ENCODE results near the gene TOM1L1. TPM values are rescaled to one million over a fixed set of nuclear protein-coding genes. Genes with fewer than 3 reads are reported as not detected.

TOM1L1 gene
- total RNA-seq, 1 donor from 2014 or later, result 76.0 TPM

GRCh38 chr17:54937426-54937825, 36.8 kb downstream of the TOM1L1 start:
- Histone ChIP-seq H3K27me3 (ENCODE audit: control insufficient read depth, insufficient read depth, low read length) (no peaks in the 10 kb centered on the region), H3K36me3 (ENCODE audit: control insufficient read depth, insufficient read depth, low read length) (no peaks in the 10 kb centered on the region), H3K4me3 (ENCODE audit: low read depth, low read length) (no peak overlapping the region)
- no peak for DNase-seq (ENCODE audit: low read depth)
- no peak for TF ChIP-seq CTCF (IDR thresholded peaks at IDR 0.05; ENCODE audit: insufficient read depth, low read length, poor library complexity, severe bottlenecking)

- no peak for TF ChIP-seq CTCF (IDR thresholded peaks at IDR 0.05; ENCODE audit: insufficient read depth, low read length, poor library complexity, severe bottlenecking)
These were observed 40.6 kb downstream of the TOM1L1 start for GRCh38 chr17:54941285-54941684.

GRCh38 chr17:54944796-54945195, 44.1 kb downstream of the TOM1L1 start:
- DNase-seq (ENCODE audit: low read depth), result no peak
- peaks cover 2% of the 10 kb centered on the region for H3K36me3 ChIP-seq (ENCODE audit: control insufficient read depth, insufficient read depth, low read length)
- H3K4me3 ChIP-seq (ENCODE audit: low read depth, low read length), result no peak overlapping the region
- TF ChIP-seq CTCF (IDR thresholded peaks at IDR 0.05; ENCODE audit: insufficient read depth, low read length, poor library complexity, severe bottlenecking), result no peak
- no peaks in the 10 kb centered on the region for H3K27me3 ChIP-seq (ENCODE audit: control insufficient read depth, insufficient read depth, low read length)

More at GRCh38 chr17:54941285-54941684, 40.6 kb downstream of the TOM1L1 start:
- Histone ChIP-seq H3K4me3 (ENCODE audit: low read depth, low read length) (no peak overlapping the region), H3K27me3 (ENCODE audit: control insufficient read depth, insufficient read depth, low read length) (no peaks in the 10 kb centered on the region), H3K36me3 (ENCODE audit: control insufficient read depth, insufficient read depth, low read length) (no peaks in the 10 kb centered on the region)
- no peak for DNase-seq (ENCODE audit: low read depth)

- H3K36me3 ChIP-seq (ENCODE audit: control insufficient read depth, insufficient read depth, low read length), result peaks cover 2% of the 10 kb centered on the region
- H3K27me3 ChIP-seq (ENCODE audit: control insufficient read depth, insufficient read depth, low read length), result no peaks in the 10 kb centered on the region
- TF ChIP-seq CTCF (IDR thresholded peaks at IDR 0.05; ENCODE audit: insufficient read depth, low read length, poor library complexity, severe bottlenecking), result no peak
- no peak for DNase-seq (ENCODE audit: low read depth)
- no peak overlapping the region for H3K4me3 ChIP-seq (ENCODE audit: low read depth, low read length)
These were observed 44.6 kb downstream of the TOM1L1 start for GRCh38 chr17:54945231-54945630.

- Histone ChIP-seq H3K36me3 (ENCODE audit: control insufficient read depth, insufficient read depth, low read length) (peaks cover 2% of the 10 kb centered on the region), H3K4me3 (ENCODE audit: low read depth, low read length) (no peak overlapping the region), H3K27me3 (ENCODE audit: control insufficient read depth, insufficient read depth, low read length) (no peaks in the 10 kb centered on the region)
- TF ChIP-seq CTCF (IDR thresholded peaks at IDR 0.05; ENCODE audit: insufficient read depth, low read length, poor library complexity, severe bottlenecking), result no peak
- DNase-seq (ENCODE audit: low read depth), result no peak
These were observed 45.0 kb downstream of the TOM1L1 start for GRCh38 chr17:54945671-54946070.

- TF ChIP-seq CTCF (IDR thresholded peaks at IDR 0.05; ENCODE audit: insufficient read depth, low read length, poor library complexity, severe bottlenecking), result no peak
- peaks cover 2% of the 10 kb centered on the region for H3K36me3 ChIP-seq (ENCODE audit: control insufficient read depth, insufficient read depth, low read length)
These were observed 46.7 kb downstream of the TOM1L1 start for GRCh38 chr17:54947396-54947795.

More at GRCh38 chr17:54947396-54947795, 46.7 kb downstream of the TOM1L1 start:
- DNase-seq (ENCODE audit: low read depth), result no peak
- Histone ChIP-seq H3K27me3 (ENCODE audit: control insufficient read depth, insufficient read depth, low read length) (no peaks in the 10 kb centered on the region), H3K4me3 (ENCODE audit: low read depth, low read length) (no peak overlapping the region)
